OCI-LY7 (cell line): ENCODE measurements around the gene PTPN13. TPM values are rescaled to one million over a fixed set of nuclear protein-coding genes. Genes with fewer than 3 reads are reported as not detected.
"Not testable (repeated sequence)": the region's sequence is repeated elsewhere in the genome, so short reads cannot be mapped to it uniquely, and the experiment has no call there.

ENCODE experiments used
- BruUV-seq: library from RNA; stranded (reverse); fragments of 400-500 nt; replicated peaks from 2 replicates; lab custom pipeline; 2021; lab: Mats Ljungman, UMichigan
- CTCF ChIA-PET: fragments of 300-600 bp; sonication (Branson Sonifier 250); formaldehyde crosslinking; loops from one replicate; lab custom pipeline; 2022; ENCODE audit warnings: antibody characterized with exemption; ENCODE audit not compliant: unreplicated experiment; lab: Charles Lee
- POLR2A ChIA-PET: fragments of 300-600 bp; sonication (Branson Sonifier 250); formaldehyde crosslinking; loops from one replicate; lab custom pipeline; 2022; ENCODE audit warnings: antibody characterized with exemption; lab: Charles Lee
- DNase-seq: peaks from one replicate; pipeline ENCODE4 v3.0.0-alpha.2; 2015; ENCODE audit warnings: low spot score
- H2AFZ ChIP-seq: fragments of 200-600 bp; sonication (generic), shearing (Covaris generic); 2 replicates; pipeline ENCODE4 v1.6.1; 2014; ENCODE audit warnings: mild to moderate bottlenecking, antibody characterized with exemption, low read length, moderate library complexity
- H3K27ac ChIP-seq: fragments of 200-600 bp; sonication (generic); 2 replicates; pipeline ENCODE4 v1.5.1; 2014; ENCODE audit warnings: mixed run types, low read depth, mild to moderate bottlenecking, moderate library complexity, low read length, inconsistent platforms; ENCODE audit not compliant: poor library complexity, severe bottlenecking
- H3K36me3 ChIP-seq: fragments of 200-600 bp; sonication (generic); 2 replicates; pipeline ENCODE4 v1.6.1; 2014; ENCODE audit warnings: mild to moderate bottlenecking, antibody characterized with exemption, low read length, moderate library complexity, mixed read lengths; ENCODE audit not compliant: insufficient read depth
- H3K4me1 ChIP-seq: fragments of 200-600 bp; sonication (generic); 2 replicates; pipeline ENCODE4 v1.5.1; 2014; ENCODE audit warnings: mild to moderate bottlenecking, low read length; ENCODE audit not compliant: insufficient read depth, poor library complexity, severe bottlenecking
- H3K4me2 ChIP-seq: fragments of 200-600 bp; sonication (generic); 2 replicates; pipeline ENCODE4 v1.6.1; 2014; ENCODE audit warnings: mild to moderate bottlenecking, low read length
- H3K4me3 ChIP-seq: fragments of 200-600 bp; sonication (generic); 2 replicates; pipeline ENCODE4 v1.5.1; 2014; ENCODE audit warnings: mild to moderate bottlenecking, low read depth, low read length; ENCODE audit not compliant: poor library complexity, severe bottlenecking
- H3K79me2 ChIP-seq: fragments of 200-600 bp; sonication (generic); 2 replicates; pipeline ENCODE4 v1.6.1; 2016; ENCODE audit warnings: low read depth, mild to moderate bottlenecking, low read length, moderate library complexity, mixed read lengths; ENCODE audit not compliant: insufficient read depth
- H3K9me2 ChIP-seq: fragments of 200-600 bp; sonication (generic); 2 replicates; pipeline ENCODE4 v1.6.1; 2016; ENCODE audit warnings: mild to moderate bottlenecking, low read length, mixed read lengths; ENCODE audit not compliant: insufficient read depth
- H3K9me3 ChIP-seq: fragments of 200-600 bp; sonication (generic); 2 replicates; pipeline ENCODE4 v1.6.1; 2014; ENCODE audit warnings: mild to moderate bottlenecking, mixed run types, low read length, mixed read lengths
- H4K20me1 ChIP-seq: fragments of 200-600 bp; sonication (generic); 2 replicates; pipeline ENCODE4 v1.6.1; 2014; ENCODE audit warnings: mild to moderate bottlenecking, antibody characterized with exemption, low read length, moderate library complexity, mixed read lengths; ENCODE audit not compliant: insufficient read depth
- CTCF ChIP-seq: fragments of 200-600 bp; sonication (generic); conservative IDR thresholded peaks from 2 replicates; pipeline ENCODE4 v1.5.1; 2014; ENCODE audit warnings: mild to moderate bottlenecking, antibody characterized with exemption, low read length, moderate library complexity, mixed read lengths
- EZH2phosphoT487 ChIP-seq: fragments of 200-600 bp; sonication (generic); IDR thresholded peaks from 2 replicates; pipeline ENCODE4 v1.6.1; 2018; ENCODE audit warnings: low read depth, borderline replicate concordance, mild to moderate bottlenecking, mixed run types, antibody characterized with exemption, low read length, moderate library complexity, mixed read lengths
- intact Hi-C: fragments of 100-400 bp; cut with micrococcal nuclease; formaldehyde crosslinking; loops from one replicate; pipeline ENCODE4 v1.10.0; 2022; ENCODE audit not compliant: unreplicated experiment
- total RNA-seq, 2 experiments: library from RNA; depleted of rRNA in 1 of 2; stranded (reverse); fragments of >200 nt in 1 of 2; shearing (Covaris generic) in 1 of 2; gene quantifications; 2 replicates each; pipeline ENCODE4 v1.2.3, GENCODE V29; 2014 to 2022

PTPN13 gene
- total RNA-seq, 2 experiments from 2014 or later: not detected

- H3K4me1 ChIP-seq: no peaks in the 10 kb centered on the region
- no TSS peak for BruUV-seq
- H3K9me3 ChIP-seq: no peaks in the 10 kb centered on the region
- H2AFZ ChIP-seq: no peak overlapping the region
- H3K4me2 ChIP-seq: no peak overlapping the region
- H3K27ac ChIP-seq: no peak overlapping the region
- no peak overlapping the region for H3K4me3 ChIP-seq
- intact Hi-C loops: no loop called here
- ChIA-PET CTCF (no interaction called here), POLR2A (interaction anchor here (0.6 kb wide), 1 partner anchor 725 kb away, joined by 3 read pairs; no protein-coding TSS in a partner anchor)
- no peaks in the 10 kb centered on the region for H4K20me1 ChIP-seq
- H3K79me2 ChIP-seq: no peaks in the 10 kb centered on the region
- TF ChIP-seq CTCF: no peak
- DNase-seq: no peak
- H3K36me3 ChIP-seq: no peaks in the 10 kb centered on the region
- H3K9me2 ChIP-seq: no peaks in the 10 kb centered on the region
These were observed 124.0 kb downstream of the PTPN13 start for GRCh38 chr4:86718152-86718551.

GRCh38 chr4:86719149-86719548 lies 125.0 kb downstream of the PTPN13 start:
- H3K36me3 ChIP-seq, CTCF ChIA-PET, BruUV-seq, H3K9me3 ChIP-seq, H3K79me2 ChIP-seq, H4K20me1 ChIP-seq, H3K4me1 ChIP-seq, H3K4me2 ChIP-seq, H2AFZ ChIP-seq, intact Hi-C loops, DNase-seq, H3K4me3 ChIP-seq, H3K27ac ChIP-seq, POLR2A ChIA-PET, H3K9me2 ChIP-seq: not testable (repeated sequence)

- intact Hi-C loops: no loop called here
- no peaks in the 10 kb centered on the region for H4K20me1 ChIP-seq
- no peaks in the 10 kb centered on the region for H3K9me3 ChIP-seq
- TF ChIP-seq CTCF: no peak
- TF ChIP-seq EZH2phosphoT487: no peak
- H3K79me2 ChIP-seq: no peaks in the 10 kb centered on the region
- H2AFZ ChIP-seq: no peak overlapping the region
- POLR2A ChIA-PET: interaction anchor here (0.6 to 0.7 kb wide), 2 partner anchors 43 to 292 kb away, joined by 4 to 5 read pairs; no protein-coding TSS in a partner anchor
- no TSS peak for BruUV-seq
- H3K9me2 ChIP-seq: no peaks in the 10 kb centered on the region
- DNase-seq: no peak
- H3K4me1 ChIP-seq: no peaks in the 10 kb centered on the region
- CTCF ChIA-PET: no interaction called here
- H3K4me2 ChIP-seq: no peak overlapping the region
- no peak overlapping the region for H3K4me3 ChIP-seq
- H3K36me3 ChIP-seq: no peaks in the 10 kb centered on the region
- H3K27ac ChIP-seq: no peak overlapping the region
These were observed 126.5 kb downstream of the PTPN13 start for GRCh38 chr4:86720508-86721068.
